ENCODE data around the gene CFAP68. TPM values are rescaled to one million over a fixed set of nuclear protein-coding genes. Genes with fewer than 3 reads are reported as not detected.
A peak's percentile ranks its signal among the peaks of the same experiment; 100 is the strongest.
"Not testable (repeated sequence)": the region's sequence is repeated elsewhere in the genome, so short reads cannot be mapped to it uniquely, and the experiment has no call there.

CFAP68 gene
- total and polyA plus RNA-seq, 8 donors: 14.3 to 26.9 (median 20.4) TPM

DNA sequence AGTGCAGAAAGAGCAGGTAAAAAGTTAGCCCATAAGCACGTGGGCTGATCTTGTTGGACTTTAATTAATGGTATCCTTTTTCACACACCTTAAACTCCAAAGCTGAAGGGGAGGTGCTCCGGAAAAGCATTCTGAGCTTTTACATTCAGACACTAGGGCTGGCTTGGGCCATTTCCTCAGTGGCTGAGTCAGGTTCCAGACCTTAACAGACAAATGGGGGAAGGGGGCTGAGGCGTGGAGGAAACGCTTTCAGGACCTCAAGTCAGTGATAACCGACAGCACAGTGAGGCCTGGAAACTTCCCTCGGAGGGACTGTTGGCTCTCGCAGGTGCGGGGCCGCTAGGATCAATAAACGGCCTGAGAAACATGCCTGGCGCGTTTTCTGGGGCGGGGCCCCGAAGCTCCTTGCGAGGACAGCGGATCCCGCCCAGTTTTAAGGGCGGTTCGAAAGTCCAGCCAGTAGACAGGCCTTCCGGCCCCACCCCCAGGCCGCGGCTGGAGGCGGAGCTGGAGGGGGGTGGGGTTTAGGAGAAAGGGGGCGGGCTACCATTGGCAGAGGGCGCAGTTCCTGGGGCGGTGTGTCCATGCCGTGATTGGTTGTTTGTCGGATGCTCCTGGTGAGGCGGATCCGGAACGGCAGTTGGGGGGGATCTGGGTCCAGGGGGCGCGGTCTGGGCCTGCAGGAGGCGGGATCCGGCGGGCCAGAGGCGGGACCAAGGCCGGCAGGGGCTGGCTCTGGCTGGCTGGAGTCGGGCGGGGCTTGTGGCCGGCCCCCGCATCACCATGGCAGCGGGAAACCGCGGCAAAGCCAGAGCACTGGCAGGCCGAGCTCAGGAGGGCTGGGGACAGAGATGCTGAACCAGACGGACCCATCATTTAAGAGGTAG lies 47.4 kb downstream of the CFAP68 start:
- TF ChIP-seq, protein P1, sequence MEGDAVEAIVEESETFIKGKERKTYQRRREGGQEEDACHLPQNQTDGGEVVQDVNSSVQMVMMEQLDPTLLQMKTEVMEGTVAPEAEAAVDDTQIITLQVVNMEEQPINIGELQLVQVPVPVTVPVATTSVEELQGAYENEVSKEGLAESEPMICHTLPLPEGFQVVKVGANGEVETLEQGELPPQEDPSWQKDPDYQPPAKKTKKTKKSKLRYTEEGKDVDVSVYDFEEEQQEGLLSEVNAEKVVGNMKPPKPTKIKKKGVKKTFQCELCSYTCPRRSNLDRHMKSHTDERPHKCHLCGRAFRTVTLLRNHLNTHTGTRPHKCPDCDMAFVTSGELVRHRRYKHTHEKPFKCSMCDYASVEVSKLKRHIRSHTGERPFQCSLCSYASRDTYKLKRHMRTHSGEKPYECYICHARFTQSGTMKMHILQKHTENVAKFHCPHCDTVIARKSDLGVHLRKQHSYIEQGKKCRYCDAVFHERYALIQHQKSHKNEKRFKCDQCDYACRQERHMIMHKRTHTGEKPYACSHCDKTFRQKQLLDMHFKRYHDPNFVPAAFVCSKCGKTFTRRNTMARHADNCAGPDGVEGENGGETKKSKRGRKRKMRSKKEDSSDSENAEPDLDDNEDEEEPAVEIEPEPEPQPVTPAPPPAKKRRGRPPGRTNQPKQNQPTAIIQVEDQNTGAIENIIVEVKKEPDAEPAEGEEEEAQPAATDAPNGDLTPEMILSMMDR (IDR thresholded peaks at IDR 0.05): no peak
- FAIRE-seq (no peak), DNase-seq (peak; percentile 97 to 98 (median 98)), ATAC-seq (peak; percentile 91 to 95 (median 92))
- H3K36me3 ChIP-seq: no peaks in the 10 kb centered on the region
- H3K4me1 ChIP-seq: peaks cover 24 to 39% (median 37%) of the 10 kb centered on the region in 3 donors
- 0 to 1% methylated on average over 44 to 47 of the region's 47 CpGs for WGBS, 2 donors
- H3K9me3 ChIP-seq: no peaks in the 10 kb centered on the region
- no peaks in the 10 kb centered on the region for H3K27me3 ChIP-seq
- H3K4me3 ChIP-seq: peak overlapping the region in 2 of 4 donors; percentile 15 to 32
- H3K27ac ChIP-seq: peak overlapping the region; percentile 61 to 91 (median 82)
- intact Hi-C loops (cut with DNase I): loop anchor here in 1 of 3 donors (5.0 kb wide), 1 partner anchor 56 kb away; no protein-coding TSS in a partner anchor

DNA sequence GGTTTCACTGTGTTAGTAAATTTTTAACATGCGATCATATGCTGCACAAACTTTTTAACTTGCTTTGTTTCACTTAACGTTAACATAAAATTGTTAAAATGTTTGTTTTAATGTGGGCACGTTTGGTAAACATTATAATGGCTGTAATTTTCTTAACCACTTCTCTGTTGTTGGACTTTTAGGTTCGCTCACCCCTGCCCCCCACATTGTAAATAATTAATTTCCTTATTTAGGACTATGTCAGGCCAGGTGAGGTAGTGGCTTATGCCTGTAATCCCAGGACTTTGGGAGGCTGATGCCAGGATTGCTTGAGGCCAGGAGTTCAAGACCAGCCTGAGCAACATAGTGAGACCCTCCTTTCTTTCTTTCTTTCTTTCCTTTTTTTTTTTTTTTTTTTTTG lies 51.1 kb downstream of the CFAP68 start:
- TF ChIP-seq, protein P1 (IDR thresholded peaks at IDR 0.05): no peak
- H3K27me3 ChIP-seq: no peaks in the 10 kb centered on the region
- no peak overlapping the region for H3K27ac ChIP-seq
- ATAC-seq (no peak), FAIRE-seq (no peak), DNase-seq (no peak)
- WGBS, 2 donors: 33 to 36% methylated on average over 4 of the region's 4 CpGs
- H3K9me3 ChIP-seq: no peaks in the 10 kb centered on the region
- H3K4me3 ChIP-seq: no peak overlapping the region
- peaks cover 7 to 16% (median 9%) of the 10 kb centered on the region in 3 donors for H3K4me1 ChIP-seq
- no peaks in the 10 kb centered on the region for H3K36me3 ChIP-seq
- intact Hi-C loops (cut with DNase I): loop anchor here in 1 of 3 donors (10.0 kb wide), 1 partner anchor 54 kb away; no protein-coding TSS in a partner anchor

- Histone ChIP-seq H3K27ac (no peak overlapping the region), H3K4me1 (peaks cover 0 to 12% (median 5%) of the 10 kb centered on the region in 3 donors), H3K9me3 (no peaks in the 10 kb centered on the region), H3K27me3 (no peaks in the 10 kb centered on the region), H3K36me3 (no peaks in the 10 kb centered on the region), H3K4me3 (no peak overlapping the region)
- intact Hi-C loops (cut with DNase I): loop anchor here in 1 of 3 donors (10.0 kb wide), 1 partner anchor 52 kb away; no protein-coding TSS in a partner anchor
- FAIRE-seq: no peak
- ATAC-seq: no peak
- 67 to 84% methylated on average over 2 of the region's 2 CpGs for WGBS, 2 donors
- TF ChIP-seq, protein P1 (IDR thresholded peaks at IDR 0.05): no peak
- no peak for DNase-seq
These were observed 53.2 kb downstream of the CFAP68 start for GRCh38 chr11:111932611-111932950.

DNA sequence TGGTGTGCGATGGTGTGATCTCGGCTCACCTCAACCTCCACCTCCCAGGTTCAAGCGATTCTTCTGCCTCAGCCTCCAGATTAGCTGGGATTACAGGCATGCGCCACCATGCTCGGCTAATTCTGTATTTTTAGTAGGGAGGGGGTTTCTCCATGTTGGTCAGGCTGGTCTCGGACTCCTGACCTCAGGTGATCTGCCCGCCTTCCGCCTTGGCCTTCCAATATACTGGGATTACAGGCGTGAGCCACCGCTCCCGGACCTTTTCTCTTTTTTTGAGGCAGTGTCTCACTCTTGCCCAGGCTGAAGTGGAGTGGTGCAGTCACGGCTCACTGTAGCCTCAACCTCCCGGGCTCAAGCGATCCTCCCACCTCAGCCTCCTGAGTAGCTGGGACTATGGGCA lies 53.8 kb downstream of the CFAP68 start:
- not testable (repeated sequence) for DNase-seq, H3K4me3 ChIP-seq, H3K27me3 ChIP-seq, ATAC-seq, H3K9me3 ChIP-seq, H3K36me3 ChIP-seq, H3K27ac ChIP-seq, FAIRE-seq
- intact Hi-C loops (cut with DNase I): loop anchor here in 1 of 3 donors (10.0 kb wide), 1 partner anchor 52 kb away; no protein-coding TSS in a partner anchor
- 89 to 93% methylated on average over 14 of the region's 14 CpGs for WGBS, 2 donors
- peaks cover 0 to 11% (median 5%) of the 10 kb centered on the region in 3 donors for H3K4me1 ChIP-seq

DNA sequence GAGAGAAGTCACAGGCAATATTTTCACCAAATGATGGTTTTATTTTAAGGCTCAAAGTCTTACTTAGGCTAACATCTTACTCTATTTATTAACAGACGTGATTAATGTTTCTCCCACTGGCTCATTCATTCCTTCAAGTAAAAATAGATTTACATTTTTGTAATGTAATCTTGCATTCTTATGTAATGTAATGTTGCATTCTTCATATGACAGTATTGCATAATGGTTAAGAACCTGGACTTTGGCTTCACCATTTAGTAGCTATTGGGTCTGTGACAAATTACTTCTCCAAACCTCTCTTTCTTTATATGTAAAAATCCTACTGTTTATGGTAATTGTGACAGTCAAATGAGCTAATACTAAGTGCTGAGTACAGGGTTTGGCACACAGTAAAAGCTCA lies 54.5 kb downstream of the CFAP68 start:
- Histone ChIP-seq H3K4me1 (peaks cover 0 to 11% (median 5%) of the 10 kb centered on the region in 3 donors), H3K9me3 (no peaks in the 10 kb centered on the region), H3K36me3 (no peaks in the 10 kb centered on the region), H3K27ac (no peak overlapping the region), H3K4me3 (no peak overlapping the region), H3K27me3 (no peaks in the 10 kb centered on the region)
- WGBS, 2 donors: 53 to 66% methylated on average over 1 of the region's 1 CpG
- no peak for FAIRE-seq
- intact Hi-C loops (cut with DNase I): loop anchor here in 1 of 3 donors (10.0 kb wide), 1 partner anchor 51 kb away; no protein-coding TSS in a partner anchor
- no peak for ATAC-seq
- TF ChIP-seq, protein P1 (IDR thresholded peaks at IDR 0.05): no peak
- DNase-seq: no peak

All from pancreas (tissue), 10 donors.